ELR (cell line): ENCODE results near the gene DNAJC10.

Experiments used
- DNase-seq: peaks from one replicate; pipeline ENCODE4 v3.0.0-alpha.2; 2015; ENCODE audit warnings: low read depth

The DNAJC10 gene

GRCh38 chr2:182784058-182784706 lies 68.1 kb downstream of the DNAJC10 start:
- DNase-seq: no peak

GRCh38 chr2:182784777-182785176 lies 68.7 kb downstream of the DNAJC10 start:
- peak; percentile 67 for DNase-seq

GRCh38 chr2:182792441-182792840 lies 76.4 kb downstream of the DNAJC10 start:
- no peak for DNase-seq

- no peak for DNase-seq
Measured at GRCh38 chr2:182798736-182799135, 82.7 kb downstream of the DNAJC10 start.

GRCh38 chr2:182804128-182804527 lies 88.1 kb downstream of the DNAJC10 start:
- DNase-seq: no peak

- DNase-seq: no peak
Measured at GRCh38 chr2:182807319-182807718, 91.3 kb downstream of the DNAJC10 start.

GRCh38 chr2:182810087-182810486 lies 94.0 kb downstream of the DNAJC10 start:
- no peak for DNase-seq

GRCh38 chr2:182814380-182814779 lies 98.3 kb downstream of the DNAJC10 start:
- DNase-seq: no peak

- no peak for DNase-seq
Measured at GRCh38 chr2:182814804-182815203, 98.7 kb downstream of the DNAJC10 start.

GRCh38 chr2:182816866-182817265 lies 100.8 kb downstream of the DNAJC10 start:
- no peak for DNase-seq

GRCh38 chr2:182817558-182817957 lies 101.5 kb downstream of the DNAJC10 start:
- DNase-seq: no peak

- no peak for DNase-seq
Measured at GRCh38 chr2:182818501-182818900, 102.4 kb downstream of the DNAJC10 start.

- no peak for DNase-seq
Measured at GRCh38 chr2:182818925-182819324, 102.9 kb downstream of the DNAJC10 start.

GRCh38 chr2:182819412-182819811 lies 103.4 kb downstream of the DNAJC10 start:
- no peak for DNase-seq

GRCh38 chr2:182821182-182821581 lies 105.1 kb downstream of the DNAJC10 start:
- DNase-seq: peak; percentile 24

GRCh38 chr2:182822733-182823132 lies 106.7 kb downstream of the DNAJC10 start:
- DNase-seq: no peak

GRCh38 chr2:182824056-182824766 lies 108.2 kb downstream of the DNAJC10 start:
- no peak for DNase-seq

- no peak for DNase-seq
Measured at GRCh38 chr2:182824767-182825158, 108.7 kb downstream of the DNAJC10 start.

GRCh38 chr2:182826064-182826463 lies 110.0 kb downstream of the DNAJC10 start:
- DNase-seq: no peak

GRCh38 chr2:182826496-182826895 lies 110.4 kb downstream of the DNAJC10 start:
- DNase-seq: no peak

GRCh38 chr2:182827182-182827879 lies 111.3 kb downstream of the DNAJC10 start:
- no peak for DNase-seq

GRCh38 chr2:182831101-182831500 lies 115.0 kb downstream of the DNAJC10 start:
- no peak for DNase-seq

- DNase-seq: no peak
Measured at GRCh38 chr2:182831921-182832320, 115.9 kb downstream of the DNAJC10 start.
